Middle frontal gyrus (tissue), 1 donor: Measurements from ENCODE around the gene UGT1A10.
"Not testable (repeated sequence)": the region's sequence is repeated elsewhere in the genome, so short reads cannot be mapped to it uniquely, and the experiment has no call there.

ENCODE experiments used
- DNase-seq: peaks from one replicate; pipeline ENCODE4 v3.0.0-alpha.2; 2015; ENCODE audit warnings: low spot score; ENCODE audit errors: extremely low spot score

UGT1A10 gene

DNA sequence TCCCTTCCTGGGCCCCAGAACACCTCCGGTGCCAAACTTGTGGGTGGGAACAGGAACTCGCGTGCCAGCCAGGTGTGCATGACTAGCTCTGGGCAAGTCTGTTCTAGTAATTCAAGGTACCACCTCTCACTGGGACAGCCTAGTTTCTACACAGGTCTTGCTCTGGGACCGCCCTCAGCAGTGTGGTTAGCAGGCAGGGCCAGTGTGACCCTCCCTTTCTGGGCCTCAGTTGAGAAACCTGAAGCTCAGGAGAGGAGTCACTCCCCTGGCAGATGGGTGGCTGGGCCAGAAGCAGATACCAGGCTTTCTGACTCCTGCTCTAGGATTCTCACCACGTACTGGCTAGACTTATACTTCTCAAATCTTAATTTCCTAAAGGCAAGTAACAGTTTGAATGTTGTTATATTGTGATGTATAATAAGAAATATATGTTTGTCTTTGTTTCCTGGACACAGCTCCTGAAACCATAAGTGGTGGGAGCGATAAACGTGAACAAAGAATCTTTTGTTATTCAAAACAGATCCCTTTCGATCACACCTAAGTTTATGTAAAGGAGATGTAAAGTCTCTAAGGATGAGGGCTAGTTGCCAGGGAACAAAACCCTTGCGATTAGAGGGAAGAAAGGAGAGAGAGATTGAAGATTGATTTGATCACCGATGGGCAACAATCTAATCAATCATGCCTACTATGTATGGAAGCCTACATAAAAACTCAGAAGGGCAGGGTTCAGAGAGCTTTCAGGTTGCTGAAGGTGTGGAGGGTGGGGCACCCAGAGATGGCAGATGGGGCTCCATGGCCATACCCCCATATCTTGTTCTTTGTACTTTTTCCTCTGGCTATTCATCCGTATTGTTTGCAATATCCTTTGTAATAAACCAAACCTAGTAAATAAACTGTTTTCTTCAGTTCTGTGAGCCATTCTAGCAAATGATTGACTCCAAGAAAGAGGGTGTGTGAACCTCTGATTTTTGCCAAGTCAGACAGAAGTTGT is 55.5 kb downstream of the UGT1A10 start:
- DNase-seq: no peak

DNA sequence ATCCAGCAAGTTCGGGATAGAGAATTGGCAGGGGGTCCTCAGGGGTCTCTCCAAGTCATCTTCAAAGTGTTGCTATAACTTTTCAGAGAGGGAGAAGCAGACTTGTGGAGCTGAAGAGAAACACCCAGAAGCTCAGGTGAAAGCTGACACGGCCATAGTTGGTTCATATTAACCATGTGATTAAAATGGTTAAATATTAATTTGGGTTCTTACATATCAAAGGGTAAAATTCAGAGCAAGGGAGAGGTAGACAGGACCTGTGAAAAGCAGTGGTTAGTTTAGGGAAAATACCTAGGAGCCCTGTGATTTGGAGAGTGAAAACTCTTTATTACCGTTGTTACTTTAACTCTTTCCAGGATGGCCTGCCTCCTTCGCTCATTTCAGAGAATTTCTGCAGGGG is 56.4 kb downstream of the UGT1A10 start, which contains the start of gene UGT1A6:
Gene UGT1A6 (plus strand): TSS at position 243 of the 400 bp plus-strand sequence. CDS start 115 bp downstream, at position 358.
- no peak for DNase-seq

DNA sequence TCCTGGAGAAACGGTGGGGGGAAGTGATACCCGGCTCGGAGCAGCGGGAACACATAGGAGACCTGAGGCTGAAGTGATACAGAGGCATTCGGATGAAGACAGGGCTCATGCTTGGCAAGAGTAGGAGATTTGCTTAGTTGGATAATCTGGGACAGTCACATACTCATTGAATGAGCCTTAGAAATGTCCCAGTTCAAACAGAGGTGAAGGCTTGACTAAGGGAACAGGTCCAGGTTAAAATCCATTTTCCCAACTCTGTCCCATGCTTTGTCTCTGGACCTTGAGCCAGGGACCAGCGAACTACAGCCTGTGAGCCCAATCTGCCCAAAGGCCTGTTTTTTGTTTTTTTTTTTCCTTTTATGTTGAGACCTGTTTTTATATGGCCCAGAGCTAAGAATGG is 57.7 kb downstream of the UGT1A10 start:
- DNase-seq: no peak

DNA sequence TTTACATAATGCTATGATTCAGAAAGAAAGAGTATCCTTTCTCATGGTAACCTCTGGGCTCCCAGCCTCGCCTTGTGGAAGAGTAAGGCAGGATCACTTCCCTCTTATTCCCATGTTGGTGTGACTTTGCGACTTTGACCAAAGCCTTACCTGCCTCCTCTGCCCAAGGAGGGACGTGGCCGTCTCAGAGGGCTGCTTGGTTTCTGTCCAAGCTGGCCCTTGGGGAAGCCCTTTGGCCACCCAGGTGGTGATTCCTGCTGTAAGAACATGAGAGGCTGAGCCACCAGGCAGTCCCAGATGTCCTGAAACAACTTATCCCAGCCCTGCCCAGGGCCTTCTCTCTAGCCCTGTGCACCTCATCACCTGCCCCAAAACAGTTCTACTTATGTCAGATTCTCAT is 62.5 kb downstream of the UGT1A10 start:
- no peak for DNase-seq

DNA sequence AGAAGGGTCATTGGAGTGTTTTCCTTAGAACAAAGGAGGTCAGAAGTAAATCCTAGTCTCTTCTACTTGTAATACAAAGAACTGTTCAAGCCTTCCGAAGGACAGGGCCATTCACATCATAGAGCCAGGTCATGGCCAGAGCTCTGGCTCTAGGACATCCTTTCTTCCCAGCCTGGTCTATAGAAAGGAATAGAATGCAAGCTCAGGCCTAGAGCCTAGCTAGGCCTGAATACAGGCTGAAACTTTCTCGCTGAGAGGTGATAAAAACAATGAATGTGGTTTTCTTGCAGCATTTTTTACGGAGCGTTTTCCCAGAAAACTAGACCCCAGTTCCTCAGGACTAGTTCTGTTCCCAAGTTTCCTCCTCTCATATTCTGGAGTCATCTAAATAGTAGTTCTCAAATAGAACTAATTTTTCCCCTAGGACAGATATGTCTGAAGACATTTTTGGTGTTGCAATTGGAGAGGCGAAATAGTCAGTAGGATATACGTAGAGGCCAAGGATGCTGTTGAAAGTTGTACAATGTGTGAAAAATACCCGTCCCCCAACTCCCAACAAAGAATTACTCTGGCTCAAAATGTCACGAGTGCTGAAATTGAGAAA is 63.3 kb downstream of the UGT1A10 start:
- DNase-seq: no peak

DNA sequence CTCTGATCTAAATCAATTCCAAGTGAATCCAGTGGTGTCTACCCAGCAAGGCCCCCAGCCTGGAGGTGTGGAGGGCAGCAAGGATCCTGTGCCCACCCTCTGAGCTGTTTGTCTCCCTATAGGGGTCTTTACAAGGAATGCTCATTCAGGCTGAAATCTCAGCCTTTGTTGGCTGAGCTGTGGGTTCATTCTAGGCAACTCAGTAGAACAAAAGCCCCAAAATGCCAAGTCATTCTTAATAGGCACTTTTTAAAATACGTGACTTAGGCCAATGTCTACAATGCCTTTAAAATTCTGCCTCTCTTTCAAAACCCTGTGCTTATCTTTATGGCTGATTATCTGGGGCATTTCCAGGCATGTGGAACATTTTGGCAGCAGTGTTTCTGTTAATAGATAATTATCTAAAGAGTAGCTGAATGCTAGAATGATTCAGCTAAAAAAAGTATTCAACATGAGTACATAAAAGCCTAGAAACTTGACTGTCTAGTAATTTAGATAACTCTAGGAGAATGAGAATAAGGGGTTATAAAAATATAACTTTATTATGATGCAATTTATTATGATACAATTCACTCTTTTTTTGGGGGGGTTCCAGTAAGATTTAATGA is 63.9 kb downstream of the UGT1A10 start:
- no peak for DNase-seq

DNA sequence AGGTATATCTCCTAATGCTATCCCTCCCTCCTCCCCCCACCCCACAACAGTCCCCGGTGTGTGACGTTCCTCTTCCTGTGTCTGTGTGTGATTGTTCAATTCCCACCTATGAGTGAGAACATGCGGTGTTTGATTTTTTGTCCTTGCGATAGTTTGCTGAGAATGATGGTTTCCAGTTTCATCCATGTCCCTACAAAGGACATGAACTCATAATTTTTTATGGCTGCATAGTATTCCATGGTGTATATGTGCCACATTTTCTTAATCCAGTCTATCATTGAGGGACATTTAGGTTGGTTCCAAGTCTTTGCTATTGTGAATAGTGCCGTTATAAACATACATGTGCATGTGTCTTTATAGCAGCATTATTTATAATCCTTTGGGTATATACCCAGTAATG is 64.6 kb downstream of the UGT1A10 start:
- DNase-seq: not testable (repeated sequence)

DNA sequence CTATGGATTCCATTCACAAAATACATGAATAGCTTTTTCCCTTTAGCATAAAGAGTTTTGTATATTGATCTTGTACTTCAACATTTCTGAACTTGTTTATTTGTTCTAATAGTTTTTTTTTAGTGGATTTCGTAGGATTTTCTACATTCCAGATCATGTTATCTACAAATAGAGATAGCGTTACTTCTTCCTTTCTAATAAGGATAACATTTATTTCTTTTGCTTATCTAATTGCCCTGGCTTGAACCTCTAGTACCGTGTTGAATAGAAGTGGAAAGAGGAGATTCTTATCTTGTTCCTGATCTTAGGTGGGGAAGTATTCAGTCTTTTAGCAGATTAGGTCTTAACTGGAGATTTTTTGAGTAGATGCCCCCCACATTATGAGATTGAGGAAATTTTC is 66.0 kb downstream of the UGT1A10 start:
- no peak for DNase-seq

DNA sequence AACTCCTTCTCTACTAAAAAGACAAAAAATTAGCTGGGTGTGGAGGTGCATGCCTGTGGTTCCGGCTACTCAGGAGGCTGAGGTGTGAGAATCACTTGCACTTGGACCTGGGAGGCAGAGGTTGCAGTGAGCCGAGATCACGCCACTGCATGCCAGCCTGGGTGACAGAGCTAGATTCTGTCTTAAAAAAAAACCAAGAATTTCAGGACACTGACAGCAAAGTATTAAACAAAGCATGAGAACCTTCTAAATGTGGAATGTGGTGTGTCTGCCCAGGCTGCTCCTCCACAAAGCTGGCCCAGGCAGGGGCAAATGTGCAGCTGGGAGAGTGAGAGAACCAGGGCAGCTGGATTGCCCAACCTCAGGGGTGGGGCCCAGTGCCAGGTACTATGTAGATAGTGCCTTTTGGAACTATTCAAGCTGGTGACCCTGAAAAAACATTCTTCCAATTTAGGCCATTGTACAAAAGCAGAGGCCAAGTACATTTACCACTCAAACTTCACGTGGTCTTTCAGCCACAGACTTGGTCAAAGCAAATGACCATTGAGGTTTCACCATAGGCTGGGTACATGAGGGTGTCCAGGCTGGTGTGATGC is 69.8 kb downstream of the UGT1A10 start:
- no peak for DNase-seq

DNA sequence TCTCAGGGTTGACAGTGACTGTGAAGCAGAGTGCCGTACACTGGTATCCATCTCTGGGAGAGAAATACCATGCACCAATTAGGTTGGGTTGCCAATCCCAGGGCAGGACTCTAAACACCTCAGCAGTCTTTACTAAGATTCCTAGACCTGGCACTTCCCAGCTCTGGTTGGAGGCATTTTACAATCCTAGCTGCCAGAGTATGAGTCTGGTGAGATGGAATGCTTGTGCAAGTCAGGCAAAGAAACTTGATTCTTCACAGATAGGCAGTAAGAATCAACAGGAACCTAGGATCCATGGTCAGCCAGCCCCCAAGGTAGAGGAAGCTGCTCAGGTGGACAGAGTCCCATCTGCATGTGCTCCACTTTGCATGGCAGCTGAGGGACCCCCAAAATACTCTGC is 70.5 kb downstream of the UGT1A10 start:
- no peak for DNase-seq

DNA sequence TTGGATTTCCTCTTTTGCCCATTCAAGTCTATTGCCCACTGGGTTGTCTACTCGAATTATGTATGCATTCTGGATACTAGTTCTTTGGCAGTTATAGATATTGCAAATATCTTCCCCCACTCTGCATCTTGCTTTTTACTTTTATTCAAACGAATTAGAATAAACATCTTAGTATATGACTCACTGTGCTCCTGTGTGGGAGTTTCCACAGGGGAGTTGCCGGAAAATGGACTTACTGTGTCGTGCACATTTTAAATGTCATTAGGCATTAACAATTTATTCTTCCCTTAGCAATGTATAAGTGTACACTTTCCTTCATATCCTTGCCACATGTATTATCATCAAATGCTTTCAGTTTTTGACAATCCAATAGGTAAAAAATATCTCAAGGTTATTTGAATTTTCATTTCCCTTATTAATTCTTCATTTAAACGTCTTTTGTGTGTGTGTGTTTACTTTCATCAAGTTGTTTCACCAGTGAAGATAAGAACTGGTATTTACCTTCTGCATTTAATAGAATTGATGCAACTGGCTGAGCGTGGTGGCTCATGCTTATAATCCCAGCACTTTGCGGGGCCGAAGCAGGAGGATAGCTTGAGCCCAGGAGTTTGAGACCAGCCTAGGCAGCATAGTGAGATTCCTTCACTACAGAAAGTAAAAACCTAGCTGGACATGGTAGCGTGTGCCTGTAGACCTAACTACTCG is 71.8 kb downstream of the UGT1A10 start:
- DNase-seq: no peak

DNA sequence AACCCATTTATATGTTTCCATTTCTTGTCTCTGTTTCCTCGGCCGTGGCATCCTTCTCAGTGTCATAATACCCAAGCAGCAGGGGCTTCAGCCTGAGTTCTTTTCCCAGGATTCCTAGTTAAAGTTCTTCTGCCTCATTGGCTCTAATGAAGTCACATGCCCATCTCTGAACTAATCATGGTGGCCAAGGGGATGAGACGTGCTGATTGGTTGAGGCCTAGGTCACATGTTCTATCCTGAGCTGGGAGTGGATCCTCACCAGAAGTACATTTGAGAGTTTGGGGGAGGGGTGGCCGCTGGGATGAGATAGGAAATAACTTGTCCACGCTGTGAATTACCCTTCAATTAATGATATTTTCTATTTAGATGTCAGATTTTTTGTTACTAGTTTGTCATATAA is 72.7 kb downstream of the UGT1A10 start:
- DNase-seq: no peak

DNA sequence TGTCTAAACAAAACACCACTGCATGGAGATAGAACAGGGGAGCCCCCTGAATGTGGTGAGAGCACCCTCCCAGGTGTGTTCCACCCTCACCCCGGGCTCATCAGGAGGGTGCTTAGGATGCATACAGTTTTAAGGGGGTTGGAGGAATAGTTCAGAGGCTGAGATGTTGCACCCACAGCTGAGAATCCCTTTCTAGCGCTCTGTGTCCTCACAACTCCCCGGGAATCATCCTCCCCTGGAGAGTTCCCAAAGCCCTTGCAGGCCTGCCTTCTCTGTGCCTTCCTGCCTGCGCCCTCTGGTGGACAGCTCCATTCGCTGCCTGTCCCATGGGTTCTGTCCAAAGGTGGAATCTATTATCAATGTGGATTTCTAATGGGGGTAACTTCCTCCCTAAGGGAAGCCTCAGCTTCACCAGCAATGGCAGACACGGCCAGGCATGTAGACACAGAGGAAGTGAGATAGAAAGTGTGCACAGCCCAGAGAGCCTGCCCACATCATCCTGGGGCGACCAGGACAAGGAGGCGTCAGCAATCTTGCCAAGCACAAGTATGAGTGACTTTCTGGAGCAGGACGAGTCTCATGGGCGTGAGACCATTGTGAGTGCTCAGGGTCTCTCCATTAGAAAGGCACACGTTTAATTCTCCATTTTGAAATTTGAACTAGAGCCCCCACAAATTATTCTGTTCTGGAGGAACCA is 75.2 kb downstream of the UGT1A10 start:
- peak; percentile 16 for DNase-seq

DNA sequence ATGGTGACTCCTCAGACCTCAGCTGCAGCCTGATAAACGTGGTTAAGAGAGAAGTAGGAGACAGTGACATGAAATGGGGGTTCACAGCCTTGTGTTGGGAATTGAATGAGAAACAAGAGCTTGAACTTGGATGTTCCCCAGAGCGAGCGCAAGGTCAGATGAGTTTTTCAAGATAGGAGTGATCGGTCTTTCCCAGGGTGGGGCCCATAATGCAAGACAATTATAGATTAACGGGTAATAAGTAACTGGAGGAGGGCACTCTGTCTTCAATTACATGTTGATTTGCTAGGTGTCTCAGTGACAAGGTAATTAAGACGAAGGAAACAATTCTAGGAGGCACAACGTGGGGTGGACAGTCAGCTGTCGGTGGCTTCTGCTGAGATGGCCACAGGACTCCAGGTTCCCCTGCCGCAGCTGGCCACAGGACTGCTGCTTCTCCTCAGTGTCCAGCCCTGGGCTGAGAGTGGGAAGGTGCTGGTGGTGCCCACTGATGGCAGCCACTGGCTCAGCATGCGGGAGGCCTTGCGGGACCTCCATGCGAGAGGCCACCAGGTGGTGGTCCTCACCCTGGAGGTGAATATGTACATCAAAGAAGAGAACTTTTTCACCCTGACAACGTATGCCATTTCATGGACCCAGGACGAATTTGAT is 76.5 kb downstream of the UGT1A10 start, which contains the start of gene UGT1A5:
Gene UGT1A5 (plus strand): TSS at position 297 of the 651 bp plus-strand sequence. CDS start 85 bp downstream, at position 382.
- DNase-seq: no peak

DNA sequence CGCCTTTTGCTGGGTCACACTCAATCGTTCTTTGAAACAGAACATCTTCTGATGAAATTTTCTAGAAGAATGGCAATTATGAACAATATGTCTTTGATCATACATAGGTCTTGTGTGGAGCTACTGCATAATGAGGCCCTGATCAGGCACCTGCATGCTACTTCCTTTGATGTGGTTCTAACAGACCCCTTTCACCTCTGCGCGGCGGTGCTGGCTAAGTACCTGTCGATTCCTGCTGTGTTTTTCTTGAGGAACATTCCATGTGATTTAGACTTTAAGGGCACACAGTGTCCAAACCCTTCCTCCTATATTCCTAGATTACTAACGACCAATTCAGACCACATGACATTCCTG is 77.0 kb downstream of the UGT1A10 start:
- no peak for DNase-seq

DNA sequence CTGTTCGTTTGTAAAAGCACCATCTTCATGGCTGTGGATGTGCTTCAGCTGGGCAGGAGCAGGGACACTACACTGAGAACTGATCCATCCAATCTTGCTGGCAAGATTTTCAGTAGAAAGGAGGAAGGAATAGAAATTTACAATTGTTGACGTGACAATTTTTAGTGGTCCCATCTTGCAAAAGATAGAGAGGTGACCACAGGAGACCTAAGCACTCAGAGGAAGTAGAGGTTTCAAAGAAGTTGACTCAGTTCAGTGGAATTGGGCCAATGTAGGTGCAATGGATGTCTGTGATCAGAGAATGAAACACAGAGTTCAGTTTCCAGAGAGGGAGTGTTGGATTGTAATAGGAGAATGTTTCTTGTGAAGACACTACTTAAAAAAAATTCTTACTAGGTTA is 77.9 kb downstream of the UGT1A10 start:
- no peak for DNase-seq

DNA sequence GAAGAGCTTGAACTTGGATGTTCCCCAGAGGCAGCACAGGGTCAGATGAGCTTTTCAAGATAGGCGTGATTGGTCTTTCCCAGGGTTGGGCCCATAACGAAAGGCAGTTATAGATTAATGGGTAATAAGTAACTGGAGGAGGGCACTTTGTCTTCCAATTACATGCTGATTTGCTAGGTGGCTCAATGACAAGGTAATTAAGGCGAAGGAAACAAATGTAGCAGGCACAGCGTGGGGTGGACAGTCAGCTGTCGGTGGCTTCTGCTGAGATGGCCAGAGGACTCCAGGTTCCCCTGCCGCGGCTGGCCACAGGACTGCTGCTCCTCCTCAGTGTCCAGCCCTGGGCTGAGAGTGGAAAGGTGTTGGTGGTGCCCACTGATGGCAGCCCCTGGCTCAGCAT is 82.3 kb downstream of the UGT1A10 start, which contains the start of gene UGT1A4:
Gene UGT1A4 (plus strand): TSS at position 185 of the 400 bp plus-strand sequence. CDS start 85 bp downstream, at position 270.
- no peak for DNase-seq

DNA sequence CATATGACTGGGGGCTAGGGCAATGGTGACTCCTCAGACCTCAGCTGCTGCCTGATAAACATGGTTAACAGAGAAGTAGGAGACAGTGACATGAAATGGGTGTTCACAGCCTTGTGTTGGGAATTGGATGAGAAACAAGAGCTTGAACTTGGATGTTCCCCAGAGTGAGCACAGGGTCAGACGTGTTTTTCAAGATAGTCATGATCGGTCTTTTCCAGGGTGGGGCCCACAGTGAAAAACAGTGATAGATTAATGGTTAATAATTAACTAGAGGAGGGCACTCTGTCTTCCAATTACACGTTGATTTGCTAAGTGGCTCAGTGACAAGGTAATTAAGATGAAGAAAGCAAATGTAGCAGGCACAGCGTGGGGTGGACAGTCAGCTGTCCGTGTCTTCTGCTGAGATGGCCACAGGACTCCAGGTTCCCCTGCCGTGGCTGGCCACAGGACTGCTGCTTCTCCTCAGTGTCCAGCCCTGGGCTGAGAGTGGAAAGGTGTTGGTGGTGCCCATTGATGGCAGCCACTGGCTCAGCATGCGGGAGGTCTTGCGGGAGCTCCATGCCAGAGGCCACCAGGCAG is 92.6 kb downstream of the UGT1A10 start, which contains the start of gene UGT1A3:
Gene UGT1A3 (plus strand): TSS at position 320 of the 579 bp plus-strand sequence. CDS start 85 bp downstream, at position 405.
- DNase-seq: no peak
